Measurements from ENCODE around the gene CDH5.
"Not testable (repeated sequence)": the region's sequence is repeated elsewhere in the genome, so short reads cannot be mapped to it uniquely, and the experiment has no call there.

Gene CDH5

GRCh38 chr16:66447491-66447890 lies 81.0 kb downstream of the CDH5 start:
- Mint-ChIP-seq H3K27ac (no peak overlapping the region), H3K4me3 (no peak overlapping the region), H3K4me1 (ENCODE audit: low read depth) (no peaks in the 10 kb centered on the region), H3K9me3 (no peaks in the 10 kb centered on the region), H3K36me3 (ENCODE audit: low read depth) (no peaks in the 10 kb centered on the region), H3K27me3 (ENCODE audit: low read depth) (peaks cover 15% of the 10 kb centered on the region)
- no peak for DNase-seq (ENCODE audit: low spot score)

- Mint-ChIP-seq H3K4me1 (ENCODE audit: low read depth) (no peaks in the 10 kb centered on the region), H3K27ac (no peak overlapping the region), H3K9me3 (no peaks in the 10 kb centered on the region), H3K36me3 (ENCODE audit: low read depth) (no peaks in the 10 kb centered on the region), H3K4me3 (no peak overlapping the region), H3K27me3 (ENCODE audit: low read depth) (peaks cover 8% of the 10 kb centered on the region)
- no peak for DNase-seq (ENCODE audit: low spot score)
These were observed 85.1 kb downstream of the CDH5 start for GRCh38 chr16:66451548-66451947.

- H3K9me3 Mint-ChIP-seq; H3K36me3 Mint-ChIP-seq (ENCODE audit: low read depth); H3K4me1 Mint-ChIP-seq (ENCODE audit: low read depth); DNase-seq (ENCODE audit: low spot score); H3K27ac Mint-ChIP-seq; H3K4me3 Mint-ChIP-seq: not testable (repeated sequence)
- peaks cover 14% of the 10 kb centered on the region for H3K27me3 Mint-ChIP-seq (ENCODE audit: low read depth)
These were observed 86.7 kb downstream of the CDH5 start for GRCh38 chr16:66453230-66453629.
